ENCODE data around the gene SLC52A1. TPM values are rescaled to one million over a fixed set of nuclear protein-coding genes. Genes with fewer than 3 reads are reported as not detected.

The SLC52A1 gene
- total RNA-seq, 1 donor from 2014 or later, result not detected

GRCh38 chr17:5034651-5035050 is 575 bp downstream of the SLC52A1 start:
- Histone ChIP-seq H3K27ac (no peak overlapping the region), H3K36me3 (no peaks in the 10 kb centered on the region), H3K27me3 (peaks cover 53% of the 10 kb centered on the region), H3K4me1 (no peaks in the 10 kb centered on the region), H3K4me2 (no peak overlapping the region), H3K9ac (no peak overlapping the region), H3K79me2 (ENCODE audit: low read depth) (no peaks in the 10 kb centered on the region), H3K9me3 (ENCODE audit: low read depth) (no peaks in the 10 kb centered on the region), H4K20me1 (ENCODE audit: low read depth) (no peaks in the 10 kb centered on the region), H3F3A (ENCODE audit: low read depth) (no peaks in the 10 kb centered on the region), H2AFZ (replicated peaks) (no peak overlapping the region), H3K4me3 (no peak overlapping the region)
- no peak for TF ChIP-seq EZH2 (IDR thresholded peaks at IDR 0.05)
- Mint-ChIP-seq H3K4me1 (peaks cover 3% of the 10 kb centered on the region), H3K27ac (no peak overlapping the region), H3K4me3 (no peak overlapping the region), H3K36me3 (no peaks in the 10 kb centered on the region), H3K27me3 (ENCODE audit: insufficient read depth, low read depth) (peaks cover 28% of the 10 kb centered on the region), H3K9me3 (no peaks in the 10 kb centered on the region)
- DNase-seq (ENCODE audit: low spot score), result no peak

GRCh38 chr17:5034063-5034462 is 1.2 kb downstream of the SLC52A1 start:
- Histone ChIP-seq H3K4me1 (no peaks in the 10 kb centered on the region), H3K4me2 (no peak overlapping the region), H3K36me3 (no peaks in the 10 kb centered on the region), H3K79me2 (ENCODE audit: low read depth) (no peaks in the 10 kb centered on the region), H3K4me3 (no peak overlapping the region), H3K9ac (no peak overlapping the region), H2AFZ (replicated peaks) (no peak overlapping the region), H3K9me3 (ENCODE audit: low read depth) (no peaks in the 10 kb centered on the region), H3K27ac (no peak overlapping the region), H3K27me3 (peaks cover 58% of the 10 kb centered on the region), H4K20me1 (ENCODE audit: low read depth) (no peaks in the 10 kb centered on the region), H3F3A (ENCODE audit: low read depth) (no peaks in the 10 kb centered on the region)
- no peak for DNase-seq (ENCODE audit: low spot score)
- Mint-ChIP-seq H3K4me1 (peaks cover 3% of the 10 kb centered on the region), H3K27ac (no peak overlapping the region), H3K9me3 (no peaks in the 10 kb centered on the region), H3K27me3 (ENCODE audit: insufficient read depth, low read depth) (peaks cover 31% of the 10 kb centered on the region), H3K36me3 (no peaks in the 10 kb centered on the region), H3K4me3 (no peak overlapping the region)
- no peak for TF ChIP-seq CTCF (IDR thresholded peaks at IDR 0.05)
- TF ChIP-seq EZH2phosphoT487 (IDR thresholded peaks at IDR 0.05), result no peak
- no peak for TF ChIP-seq EZH2 (IDR thresholded peaks at IDR 0.05)

- H3K9me3 Mint-ChIP-seq, result no peaks in the 10 kb centered on the region
Measured at GRCh38 chr17:5033352-5034015, 1.7 kb downstream of the SLC52A1 start.

More at GRCh38 chr17:5033352-5034015, 1.7 kb downstream of the SLC52A1 start:
- H3K4me3 ChIP-seq, result no peak overlapping the region
- H3K4me3 Mint-ChIP-seq, result no peak overlapping the region
- H3K9me3 ChIP-seq (ENCODE audit: low read depth), result no peaks in the 10 kb centered on the region
- H3K27me3 Mint-ChIP-seq (ENCODE audit: insufficient read depth, low read depth), result peaks cover 31% of the 10 kb centered on the region
- no peaks in the 10 kb centered on the region for H3F3A ChIP-seq (ENCODE audit: low read depth)
- no peak for DNase-seq (ENCODE audit: low spot score)
- H3K27ac ChIP-seq, result no peak overlapping the region
- peaks cover 58% of the 10 kb centered on the region for H3K27me3 ChIP-seq
- H3K4me1 Mint-ChIP-seq, result peaks cover 3% of the 10 kb centered on the region
- no peak overlapping the region for H3K4me2 ChIP-seq
- no peaks in the 10 kb centered on the region for H3K4me1 ChIP-seq
- H4K20me1 ChIP-seq (ENCODE audit: low read depth), result no peaks in the 10 kb centered on the region
- no peaks in the 10 kb centered on the region for H3K36me3 Mint-ChIP-seq
- no peak overlapping the region for H3K27ac Mint-ChIP-seq
- no peak overlapping the region for H3K9ac ChIP-seq
- no peaks in the 10 kb centered on the region for H3K79me2 ChIP-seq (ENCODE audit: low read depth)
- H3K36me3 ChIP-seq, result no peaks in the 10 kb centered on the region
- H2AFZ ChIP-seq (replicated peaks), result no peak overlapping the region
- TF ChIP-seq EZH2 (IDR thresholded peaks at IDR 0.05) (no peak), EZH2phosphoT487 (IDR thresholded peaks at IDR 0.05) (no peak), CTCF (IDR thresholded peaks at IDR 0.05) (no peak)

Measured in neural progenitor cell (in vitro differentiated cells).